ENCODE measurements around the gene NOP56. TPM values are rescaled to one million over a fixed set of nuclear protein-coding genes. Genes with fewer than 3 reads are reported as not detected.

Gene NOP56
- total and polyA plus RNA-seq, 2 donors from 2014 or later, result 68.8 to 110 TPM

DNA sequence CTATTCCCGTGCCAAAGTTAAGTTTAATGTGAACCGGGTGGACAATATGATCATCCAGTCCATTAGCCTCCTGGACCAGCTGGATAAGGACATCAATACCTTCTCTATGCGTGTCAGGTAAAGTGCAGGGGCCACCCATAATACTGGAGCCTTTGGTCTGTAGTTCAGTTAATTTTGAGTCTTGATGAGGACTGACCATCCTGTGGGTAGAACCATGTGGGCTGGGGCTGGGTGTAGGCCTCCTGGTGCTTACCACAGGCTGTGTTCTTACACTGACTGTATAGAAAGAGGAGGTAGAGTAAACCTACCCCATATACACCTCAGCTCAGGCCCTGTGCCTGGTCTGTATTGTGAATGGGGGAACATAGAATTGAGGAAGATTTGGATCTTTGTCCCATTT is 2.4 kb downstream of the NOP56 start:
- intact Hi-C loops (cut with DNase I), result no loop called here
- H3K4me3 ChIP-seq (ENCODE audit: low read length in 3 of 3), result no peak overlapping the region
- H3K36me3 ChIP-seq (ENCODE audit: control insufficient read depth in 2 of 3, insufficient read depth in 3 of 3, low read length in 3 of 3), result peaks cover 27 to 58% (median 35%) of the 10 kb centered on the region in 3 donors

DNA sequence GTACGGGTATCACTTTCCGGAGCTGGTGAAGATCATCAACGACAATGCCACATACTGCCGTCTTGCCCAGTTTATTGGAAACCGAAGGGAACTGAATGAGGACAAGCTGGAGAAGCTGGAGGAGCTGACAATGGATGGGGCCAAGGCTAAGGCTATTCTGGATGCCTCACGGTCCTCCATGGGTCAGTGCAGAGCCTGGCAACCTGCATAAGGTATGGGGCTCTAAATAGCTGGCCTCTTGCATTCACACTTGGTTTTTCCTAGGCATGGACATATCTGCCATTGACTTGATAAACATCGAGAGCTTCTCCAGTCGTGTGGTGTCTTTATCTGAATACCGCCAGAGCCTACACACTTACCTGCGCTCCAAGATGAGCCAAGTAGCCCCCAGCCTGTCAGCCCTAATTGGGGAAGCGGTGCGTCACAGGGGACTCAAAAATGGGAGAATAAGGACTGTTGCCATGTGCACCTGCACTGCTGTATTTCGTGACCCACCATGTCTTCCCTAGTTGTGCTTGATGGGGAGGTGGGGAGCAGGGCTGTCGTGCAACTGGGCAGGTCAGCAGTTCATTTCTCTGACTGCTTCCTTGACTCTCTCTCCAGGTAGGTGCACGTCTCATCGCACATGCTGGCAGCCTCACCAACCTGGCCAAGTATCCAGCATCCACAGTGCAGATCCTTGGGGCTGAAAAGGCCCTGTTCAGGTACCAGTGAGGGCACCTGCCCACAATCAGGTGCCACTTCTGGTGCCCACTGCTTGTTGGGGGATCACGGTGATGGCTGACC is 3.1 kb downstream of the NOP56 start:
- Histone ChIP-seq H3K4me1 (ENCODE audit: control insufficient read depth in 2 of 3, insufficient read depth in 2 of 3, low read depth in 1 of 3, low read length in 3 of 3) (peaks cover 0 to 11% (median 5%) of the 10 kb centered on the region in 3 donors), H3K36me3 (ENCODE audit: control insufficient read depth in 2 of 3, insufficient read depth in 3 of 3, low read length in 3 of 3) (peaks cover 27 to 65% (median 40%) of the 10 kb centered on the region in 3 donors), H3K9me3 (ENCODE audit: control insufficient read depth in 2 of 3, insufficient read depth in 1 of 3, low read length in 3 of 3) (no peaks in the 10 kb centered on the region), H3K9ac (ENCODE audit: low read length in 3 of 3) (no peak overlapping the region), H3K4me3 (ENCODE audit: low read length in 3 of 3) (no peak overlapping the region), H3K27ac (ENCODE audit: low read depth in 2 of 2, low read length in 2 of 2) (no peak overlapping the region), H3K27me3 (ENCODE audit: control insufficient read depth, insufficient read depth, low read length) (no peaks in the 10 kb centered on the region)
- FAIRE-seq, result no peak
- intact Hi-C loops (cut with DNase I), result no loop called here
- TF ChIP-seq, protein P1, sequence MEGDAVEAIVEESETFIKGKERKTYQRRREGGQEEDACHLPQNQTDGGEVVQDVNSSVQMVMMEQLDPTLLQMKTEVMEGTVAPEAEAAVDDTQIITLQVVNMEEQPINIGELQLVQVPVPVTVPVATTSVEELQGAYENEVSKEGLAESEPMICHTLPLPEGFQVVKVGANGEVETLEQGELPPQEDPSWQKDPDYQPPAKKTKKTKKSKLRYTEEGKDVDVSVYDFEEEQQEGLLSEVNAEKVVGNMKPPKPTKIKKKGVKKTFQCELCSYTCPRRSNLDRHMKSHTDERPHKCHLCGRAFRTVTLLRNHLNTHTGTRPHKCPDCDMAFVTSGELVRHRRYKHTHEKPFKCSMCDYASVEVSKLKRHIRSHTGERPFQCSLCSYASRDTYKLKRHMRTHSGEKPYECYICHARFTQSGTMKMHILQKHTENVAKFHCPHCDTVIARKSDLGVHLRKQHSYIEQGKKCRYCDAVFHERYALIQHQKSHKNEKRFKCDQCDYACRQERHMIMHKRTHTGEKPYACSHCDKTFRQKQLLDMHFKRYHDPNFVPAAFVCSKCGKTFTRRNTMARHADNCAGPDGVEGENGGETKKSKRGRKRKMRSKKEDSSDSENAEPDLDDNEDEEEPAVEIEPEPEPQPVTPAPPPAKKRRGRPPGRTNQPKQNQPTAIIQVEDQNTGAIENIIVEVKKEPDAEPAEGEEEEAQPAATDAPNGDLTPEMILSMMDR (IDR thresholded peaks at IDR 0.05; ENCODE audit: borderline replicate concordance, extremely low read depth, insufficient read depth), result no peak
- no peak for DNase-seq

More for the DNA sequence above, 2.4 kb downstream of the NOP56 start:
- Histone ChIP-seq H3K27me3 (ENCODE audit: control insufficient read depth, insufficient read depth, low read length) (no peaks in the 10 kb centered on the region), H3K27ac (ENCODE audit: low read depth in 2 of 2, low read length in 2 of 2) (no peak overlapping the region), H3K9me3 (ENCODE audit: control insufficient read depth in 2 of 3, insufficient read depth in 1 of 3, low read length in 3 of 3) (no peaks in the 10 kb centered on the region), H3K9ac (ENCODE audit: low read length in 3 of 3) (no peak overlapping the region), H3K4me1 (ENCODE audit: control insufficient read depth in 2 of 3, insufficient read depth in 2 of 3, low read depth in 1 of 3, low read length in 3 of 3) (peaks cover 0 to 11% (median 5%) of the 10 kb centered on the region in 3 donors)
- FAIRE-seq (no peak), DNase-seq (no peak)
- TF ChIP-seq, protein P1 (IDR thresholded peaks at IDR 0.05; ENCODE audit: borderline replicate concordance, extremely low read depth, insufficient read depth), result no peak

DNA sequence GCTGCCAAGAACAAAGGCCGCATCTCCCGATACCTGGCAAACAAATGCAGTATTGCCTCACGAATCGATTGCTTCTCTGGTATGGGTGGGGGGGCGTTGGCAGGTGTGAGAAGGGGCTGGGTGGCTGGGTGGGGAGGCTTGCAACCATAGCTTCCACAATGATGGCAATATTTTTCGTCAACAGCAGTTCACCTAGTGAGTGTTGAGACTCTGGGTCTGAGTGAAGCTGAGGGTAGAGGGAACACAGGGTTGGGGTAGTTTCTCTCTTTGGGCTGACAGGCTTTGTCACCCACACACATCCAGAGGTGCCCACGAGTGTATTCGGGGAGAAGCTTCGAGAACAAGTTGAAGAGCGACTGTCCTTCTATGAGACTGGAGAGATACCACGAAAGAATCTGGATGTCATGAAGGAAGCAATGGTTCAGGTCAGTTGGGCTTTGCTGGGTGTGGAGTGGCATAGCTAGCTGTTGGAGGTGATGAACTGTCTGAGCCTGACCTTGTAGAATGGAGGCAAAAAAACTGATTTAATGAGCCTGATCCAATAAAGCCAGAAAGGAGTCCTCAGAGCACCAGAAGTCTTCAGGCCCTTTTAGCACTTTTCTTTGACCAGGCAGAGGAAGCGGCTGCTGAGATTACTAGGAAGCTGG is 4.2 kb downstream of the NOP56 start:
- DNase-seq (no peak), FAIRE-seq (no peak)
- Histone ChIP-seq H3K4me3 (ENCODE audit: low read length in 3 of 3) (no peak overlapping the region), H3K27ac (ENCODE audit: low read depth in 2 of 2, low read length in 2 of 2) (no peak overlapping the region), H3K36me3 (ENCODE audit: control insufficient read depth in 2 of 3, insufficient read depth in 3 of 3, low read length in 3 of 3) (peaks cover 29 to 74% (median 45%) of the 10 kb centered on the region in 3 donors), H3K4me1 (ENCODE audit: control insufficient read depth in 2 of 3, insufficient read depth in 2 of 3, low read depth in 1 of 3, low read length in 3 of 3) (peaks cover 0 to 11% (median 5%) of the 10 kb centered on the region in 3 donors), H3K9me3 (ENCODE audit: control insufficient read depth in 2 of 3, insufficient read depth in 1 of 3, low read length in 3 of 3) (no peaks in the 10 kb centered on the region), H3K9ac (ENCODE audit: low read length in 3 of 3) (no peak overlapping the region), H3K27me3 (ENCODE audit: control insufficient read depth, insufficient read depth, low read length) (no peaks in the 10 kb centered on the region)
- intact Hi-C loops (cut with DNase I), result no loop called here
- TF ChIP-seq, protein P1 (IDR thresholded peaks at IDR 0.05; ENCODE audit: borderline replicate concordance, extremely low read depth, insufficient read depth), result no peak
